Neuronal stem cell (in vitro differentiated cells): ENCODE results near the gene PLAC1.

Source experiments
- DNase-seq: peaks from one replicate; pipeline ENCODE4 v3.0.0-alpha.2; 2013; ENCODE audit warnings: low spot score
- H2AFZ ChIP-seq: one replicate; pipeline ENCODE4 v1.6.1; 2013; ENCODE audit warnings: mild to moderate bottlenecking, low read length, inconsistent platforms
- H2AK5ac ChIP-seq: 2 replicates; pipeline ENCODE4 v1.6.1; 2013; ENCODE audit warnings: low read depth, mild to moderate bottlenecking, inconsistent platforms, low read length, moderate library complexity, mixed read lengths
- H2BK120ac ChIP-seq: 2 replicates; pipeline ENCODE4 v1.6.1; 2013; ENCODE audit warnings: low read depth, mild to moderate bottlenecking, inconsistent platforms, low read length, moderate library complexity, mixed read lengths
- H2BK12ac ChIP-seq: one replicate; pipeline ENCODE4 v1.6.1; 2013; ENCODE audit warnings: low read length, inconsistent platforms
- H2BK15ac ChIP-seq: 2 replicates; pipeline ENCODE4 v1.6.1; 2013; ENCODE audit warnings: mild to moderate bottlenecking, low read length, inconsistent platforms, mixed read lengths
- H2BK5ac ChIP-seq: one replicate; pipeline ENCODE4 v1.6.1; 2013; ENCODE audit warnings: inconsistent platforms, mild to moderate bottlenecking, low read length, moderate library complexity
- H3K14ac ChIP-seq: one replicate; pipeline ENCODE4 v1.6.1; 2013; ENCODE audit warnings: low read length, inconsistent platforms
- H3K18ac ChIP-seq: 2 replicates; pipeline ENCODE4 v1.6.1; 2013; ENCODE audit warnings: low read length, inconsistent platforms
- H3K23ac ChIP-seq: 2 replicates; pipeline ENCODE4 v1.6.1; 2013; ENCODE audit warnings: low read depth, mild to moderate bottlenecking, mixed read lengths, low read length, inconsistent platforms; ENCODE audit not compliant: poor library complexity
- H3K27ac ChIP-seq: replicated peaks from 3 replicates; pipeline ENCODE4 v1.5.1; 2013; ENCODE audit warnings: low read length, inconsistent platforms
- H3K27me3 ChIP-seq, 3 experiments: 2 replicates each; pipeline ENCODE4 v1.6.1; 2013; ENCODE audit warnings: low read length in 3 of 3, mild to moderate bottlenecking in 2 of 3, inconsistent platforms in 1 of 3, low read depth in 1 of 3, mixed read lengths in 1 of 3, moderate library complexity in 1 of 3; ENCODE audit not compliant: control insufficient read depth in 3 of 3, insufficient read depth in 3 of 3
- H3K36me3 ChIP-seq, 2 donors: replicated peaks in 1 of 2; 2 replicates each; pipeline ENCODE4 v1.6.1; 2013; ENCODE audit warnings: low read length in 2 of 2; ENCODE audit not compliant: control insufficient read depth in 2 of 2, insufficient read depth in 2 of 2
- H3K4ac ChIP-seq: 2 replicates; pipeline ENCODE4 v1.6.1; 2013; ENCODE audit warnings: inconsistent platforms, mild to moderate bottlenecking, low read length, moderate library complexity
- H3K4me1 ChIP-seq, 2 donors: 1 replicate in 1 of 2; 2 replicates in 1 of 2; pipeline ENCODE4 v1.6.1; 2013; ENCODE audit warnings: low read length in 2 of 2, low read depth in 1 of 2; ENCODE audit not compliant: control insufficient read depth in 2 of 2, insufficient read depth in 1 of 2
- H3K4me2 ChIP-seq: one replicate; pipeline ENCODE4 v1.6.1; 2013; ENCODE audit warnings: mild to moderate bottlenecking, low read length, inconsistent platforms; ENCODE audit not compliant: insufficient read depth, poor library complexity, severe bottlenecking
- H3K4me3 ChIP-seq, 2 donors: 2 replicates each; pipeline ENCODE4 v1.5.1; 2013; ENCODE audit warnings: low read length in 2 of 2, mild to moderate bottlenecking in 2 of 2, inconsistent platforms in 1 of 2, moderate library complexity in 1 of 2
- H3K79me1 ChIP-seq: one replicate; pipeline ENCODE4 v1.6.1; 2013; ENCODE audit warnings: low read depth, mild to moderate bottlenecking, inconsistent platforms, low read length, moderate library complexity
- H3K9ac ChIP-seq: one replicate; pipeline ENCODE4 v1.6.1; 2013; ENCODE audit warnings: mild to moderate bottlenecking, low read depth, low read length, inconsistent platforms; ENCODE audit not compliant: poor library complexity
- H3K9me3 ChIP-seq, 2 donors: replicated peaks in 1 of 2; 2 replicates each; pipeline versions ENCODE3 to v1.6.1; 2013; ENCODE audit warnings: low read length in 2 of 2, mild to moderate bottlenecking in 2 of 2, inconsistent platforms in 1 of 2, low read depth in 1 of 2, mixed read lengths in 1 of 2, moderate library complexity in 1 of 2; ENCODE audit not compliant: control insufficient read depth in 2 of 2, insufficient read depth in 1 of 2
- H4K8ac ChIP-seq: one replicate; pipeline ENCODE4 v1.6.1; 2013; ENCODE audit warnings: low read depth, mild to moderate bottlenecking, inconsistent platforms, low read length, moderate library complexity
- H4K91ac ChIP-seq: one replicate; pipeline ENCODE4 v1.6.1; 2013; ENCODE audit warnings: low read length, low read depth, mild to moderate bottlenecking, inconsistent platforms; ENCODE audit not compliant: poor library complexity
- WGBS, 2 donors: extraction: QIAGEN DNeasy Blood & Tissue Kit; methylation state at CpG; one replicate each; pipeline ENCODE4 v1.1.7; 2013; ENCODE audit warnings: missing lambda C conversion rate in 2 of 2, mixed read lengths in 1 of 2; ENCODE audit not compliant: insufficient read length in 2 of 2, insufficient replicate concordance in 1 of 2; ENCODE audit errors: extremely low coverage in 2 of 2; 5-methylcytosine and 5-hydroxymethylcytosine counted together

PLAC1 gene

DNA sequence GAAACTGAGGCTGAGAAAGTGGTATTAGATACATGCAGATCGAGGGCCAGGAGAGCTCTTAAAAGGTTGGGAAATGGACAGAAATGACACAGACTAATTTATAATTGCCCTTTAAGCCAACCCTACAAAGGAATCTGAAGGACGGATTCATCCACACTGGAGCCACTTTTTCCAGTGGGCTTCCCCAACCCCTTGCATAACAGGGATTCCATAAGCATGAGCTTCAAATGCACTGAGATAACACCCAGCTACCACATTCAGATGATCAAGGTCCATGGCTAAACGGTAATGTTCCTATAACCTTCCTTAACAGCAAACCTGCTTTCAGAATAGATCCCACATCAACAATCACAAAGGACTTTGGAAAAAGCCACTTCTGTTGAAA is 34.2 kb downstream of the PLAC1 start:
- Histone ChIP-seq H3K4me1 (peaks cover 0 to 1% of the 10 kb centered on the region in 2 donors), H2BK120ac (no peak overlapping the region), H4K8ac (no peak overlapping the region), H2BK12ac (no peak overlapping the region), H4K91ac (no peak overlapping the region), H2AFZ (no peak overlapping the region), H3K79me1 (no peaks in the 10 kb centered on the region), H3K27ac (no peak overlapping the region), H3K18ac (no peak overlapping the region), H3K9ac (no peak overlapping the region), H2BK5ac (no peak overlapping the region), H3K4me2 (no peak overlapping the region), H3K4ac (no peak overlapping the region), H2BK15ac (no peak overlapping the region), H3K4me3 (no peak overlapping the region), H3K27me3 (no peaks in the 10 kb centered on the region), H3K9me3 (no peaks in the 10 kb centered on the region), H2AK5ac (no peak overlapping the region), H3K36me3 (no peaks in the 10 kb centered on the region), H3K23ac (no peak overlapping the region), H3K14ac (no peak overlapping the region)
- WGBS, 2 donors, result no CpG with 5 or more reads among the region's 3 CpGs
- DNase-seq, result no peak

DNA sequence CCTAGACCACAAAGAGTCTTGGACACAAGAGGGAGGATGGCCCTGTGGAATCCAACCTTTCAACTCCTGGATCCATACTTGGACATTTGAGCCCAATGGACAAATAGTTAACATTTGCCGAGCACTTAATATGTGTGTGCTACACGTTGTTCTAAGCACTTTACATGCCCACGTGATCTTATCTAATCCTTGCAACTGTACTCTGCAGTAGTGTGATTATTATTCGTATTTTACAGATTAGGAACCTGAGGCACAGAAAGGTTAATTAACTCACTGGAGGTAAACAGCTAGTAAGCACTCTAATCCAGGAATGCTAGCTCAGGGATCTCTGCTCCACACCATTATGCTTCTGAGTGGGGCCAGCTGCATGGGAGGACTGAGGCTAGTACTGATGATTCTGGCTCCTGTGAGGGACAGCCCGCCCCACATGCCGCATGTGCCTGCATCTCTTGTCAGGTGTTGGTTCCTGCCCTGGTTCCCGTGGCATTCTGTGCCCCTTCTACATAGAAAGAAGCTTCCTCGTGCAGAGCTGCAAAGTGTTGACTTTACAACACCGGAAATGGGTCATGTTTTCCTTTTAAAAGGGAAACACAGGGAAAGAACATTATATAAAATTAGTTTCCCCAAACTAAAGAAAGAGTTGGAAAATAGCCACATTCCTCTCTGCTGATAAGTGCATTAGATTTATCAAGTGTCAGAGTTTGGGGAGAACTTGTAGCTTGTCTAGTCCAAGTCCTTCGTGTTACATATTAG is 34.8 kb downstream of the PLAC1 start:
- Histone ChIP-seq H3K4me2 (no peak overlapping the region), H3K23ac (no peak overlapping the region), H2BK15ac (no peak overlapping the region), H2AK5ac (no peak overlapping the region), H2BK5ac (no peak overlapping the region), H4K8ac (no peak overlapping the region), H3K4me1 (peaks cover 0 to 1% of the 10 kb centered on the region in 2 donors), H4K91ac (no peak overlapping the region), H2BK12ac (no peak overlapping the region), H3K27me3 (no peaks in the 10 kb centered on the region), H2BK120ac (no peak overlapping the region), H3K4ac (no peak overlapping the region), H2AFZ (no peak overlapping the region), H3K27ac (no peak overlapping the region), H3K9ac (no peak overlapping the region), H3K79me1 (no peaks in the 10 kb centered on the region), H3K36me3 (no peaks in the 10 kb centered on the region), H3K9me3 (no peaks in the 10 kb centered on the region), H3K18ac (no peak overlapping the region), H3K4me3 (no peak overlapping the region), H3K14ac (no peak overlapping the region)
- no CpG with 5 or more reads among the region's 10 CpGs for WGBS, 2 donors
- no peak for DNase-seq

DNA sequence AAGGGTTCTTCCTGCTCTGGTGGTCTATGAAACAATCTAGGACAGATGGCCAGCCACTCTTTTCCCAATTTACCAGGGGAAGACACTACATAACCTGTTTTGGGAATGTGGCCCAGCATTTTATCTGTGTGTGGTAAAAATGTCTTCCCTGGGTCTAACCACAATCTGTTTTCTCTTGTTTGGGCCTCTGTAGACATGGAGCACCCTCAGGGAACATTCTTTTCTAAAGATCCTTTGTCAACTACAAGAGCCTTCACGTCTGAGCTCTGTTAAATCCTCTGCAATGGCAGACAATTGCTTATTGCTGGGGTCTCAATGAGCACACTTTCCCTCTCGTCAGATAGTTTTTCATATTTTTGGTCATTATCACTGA is 35.5 kb downstream of the PLAC1 start:
- no peak overlapping the region for H2BK12ac ChIP-seq
- no peak overlapping the region for H3K4ac ChIP-seq
- H2AFZ ChIP-seq, result no peak overlapping the region
- H3K27me3 ChIP-seq, result no peaks in the 10 kb centered on the region
- H3K27ac ChIP-seq, result no peak overlapping the region
- H3K79me1 ChIP-seq, result no peaks in the 10 kb centered on the region
- no peak overlapping the region for H2BK120ac ChIP-seq
- no peak overlapping the region for H3K4me3 ChIP-seq
- H3K23ac ChIP-seq, result no peak overlapping the region
- no peak overlapping the region for H2BK15ac ChIP-seq
- no peaks in the 10 kb centered on the region for H3K9me3 ChIP-seq
- H3K14ac ChIP-seq, result no peak overlapping the region
- no peak overlapping the region for H4K91ac ChIP-seq
- no peak overlapping the region for H3K9ac ChIP-seq
- H2BK5ac ChIP-seq, result no peak overlapping the region
- peaks cover 0 to 1% of the 10 kb centered on the region in 2 donors for H3K4me1 ChIP-seq
- H3K18ac ChIP-seq, result no peak overlapping the region
- no peak overlapping the region for H2AK5ac ChIP-seq
- DNase-seq, result no peak
- H3K36me3 ChIP-seq, result no peaks in the 10 kb centered on the region
- no peak overlapping the region for H3K4me2 ChIP-seq
- H4K8ac ChIP-seq, result no peak overlapping the region
- no CpG with 5 or more reads among the region's 2 CpGs for WGBS, 2 donors

DNA sequence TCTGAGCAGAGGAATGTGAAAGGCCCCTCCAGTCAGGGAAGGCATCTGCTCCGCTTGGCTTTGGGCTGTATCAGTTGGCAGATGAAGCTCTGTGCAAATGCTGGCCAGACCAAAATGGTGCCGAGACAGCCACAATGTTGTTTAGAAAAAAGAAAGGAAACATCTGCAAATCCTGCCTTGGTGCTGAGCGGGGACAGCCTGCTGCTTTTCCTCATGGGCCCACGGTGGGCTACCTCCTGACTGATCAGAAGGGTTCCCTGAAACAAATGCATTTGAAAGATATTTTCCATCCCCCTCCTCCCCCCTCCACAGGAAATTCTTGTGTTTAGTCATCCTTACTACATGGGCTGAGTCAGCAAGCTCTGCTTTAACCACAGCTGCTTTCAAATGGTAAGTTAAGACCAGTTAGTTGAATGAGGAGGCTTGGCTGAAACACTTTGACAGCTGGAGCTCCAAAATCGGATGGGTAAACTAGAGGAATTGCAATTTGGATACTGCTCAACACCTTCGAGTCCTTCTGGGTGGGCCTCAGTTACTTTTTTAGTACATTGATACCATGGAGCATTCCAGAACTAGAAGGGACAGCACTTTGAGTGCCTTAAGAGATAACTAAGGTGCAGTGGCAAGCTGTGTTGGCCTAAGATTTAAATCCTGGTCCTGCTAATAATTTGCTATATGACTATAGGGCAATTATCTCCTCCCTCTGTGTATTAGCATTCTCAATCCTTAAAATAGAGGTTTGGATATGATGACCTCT is 36.0 kb downstream of the PLAC1 start:
- Histone ChIP-seq H3K4ac (no peak overlapping the region), H3K18ac (no peak overlapping the region), H2BK12ac (no peak overlapping the region), H2BK120ac (no peak overlapping the region), H3K79me1 (no peaks in the 10 kb centered on the region), H3K4me1 (peaks cover 0 to 1% of the 10 kb centered on the region in 2 donors), H3K27me3 (no peaks in the 10 kb centered on the region), H2AK5ac (no peak overlapping the region), H3K4me3 (no peak overlapping the region), H3K4me2 (no peak overlapping the region), H3K14ac (no peak overlapping the region), H2AFZ (peak overlapping the region; percentile 76), H3K9me3 (no peaks in the 10 kb centered on the region), H4K91ac (no peak overlapping the region), H2BK15ac (no peak overlapping the region), H3K27ac (no peak overlapping the region), H3K9ac (no peak overlapping the region), H2BK5ac (no peak overlapping the region), H3K36me3 (no peaks in the 10 kb centered on the region), H3K23ac (no peak overlapping the region), H4K8ac (no peak overlapping the region)
- no CpG with 5 or more reads among the region's 6 CpGs for WGBS, 2 donors
- no peak for DNase-seq
